ENCODE data around the gene KCNK6. TPM values are rescaled to one million over a fixed set of nuclear protein-coding genes. Genes with fewer than 3 reads are reported as not detected.

KCNK6 gene
- total and polyA plus RNA-seq, 10 of the 15 experiments (the other 5 are each of a cell fraction or from before 2014, with no cell fraction given), result 0.04 to 1.4 (median 1.1) TPM

DNA sequence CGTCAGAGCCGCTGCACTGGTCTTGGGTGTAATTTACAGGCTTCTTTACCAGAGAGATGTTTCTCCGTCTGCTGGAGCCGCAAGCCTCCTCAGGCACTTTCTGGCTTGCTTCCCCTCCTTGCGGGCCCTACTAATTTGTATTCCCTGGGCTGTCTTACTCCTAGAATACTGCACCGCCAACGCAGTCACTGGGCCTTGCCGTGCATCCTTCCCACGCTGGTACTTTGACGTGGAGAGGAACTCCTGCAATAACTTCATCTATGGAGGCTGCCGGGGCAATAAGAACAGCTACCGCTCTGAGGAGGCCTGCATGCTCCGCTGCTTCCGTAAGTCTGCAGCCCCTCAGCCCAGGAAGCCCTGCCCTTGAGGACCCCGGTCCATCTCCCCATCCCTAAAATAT is 29.7 kb upstream of the KCNK6 start:
- ChIA-PET RAD21 (ENCODE audit: unreplicated experiment) (no interaction called here), POLR2A (no interaction called here), SMC1A (ENCODE audit: uncharacterized antibody, unreplicated experiment) (no interaction called here), CTCF (no interaction called here)
- no peak for FAIRE-seq
- no peaks in the 10 kb centered on the region for H3K27me3 ChIP-seq (replicated peaks in 1 of 2; ENCODE audit: control insufficient read depth in 2 of 2, insufficient read depth in 2 of 2, low read length in 1 of 2)
- no peak overlapping the region for H3K4me3 ChIP-seq
- WGBS (ENCODE audit: insufficient coverage, insufficient replicate concordance, low lambda C conversion rate, missing lambda C conversion rate), result 67% methylated on average over 14 of the region's 15 CpGs
- no peaks in the 10 kb centered on the region for H4K20me1 ChIP-seq (ENCODE audit: control insufficient read depth, insufficient read depth)
- intact Hi-C loops (cut with micrococcal nuclease; ENCODE audit: unreplicated experiment) (no loop called here), in situ Hi-C loops (cut with MboI) (no loop called here)
- no peak for ATAC-seq
- no peak overlapping the region for H3K4me2 ChIP-seq (ENCODE audit: control insufficient read depth, insufficient read depth)
- BruUV-seq (replicated peaks), result no TSS peak
- H3K4me1 ChIP-seq (ENCODE audit: control insufficient read depth, insufficient read depth, low read length), result peaks cover 1% of the 10 kb centered on the region
- H3K27ac ChIP-seq (ENCODE audit: control insufficient read depth, insufficient read depth), result no peak overlapping the region
- H2AFZ ChIP-seq (ENCODE audit: control insufficient read depth, low read depth, low read length), result no peak overlapping the region
- no peaks in the 10 kb centered on the region for H3K9me3 ChIP-seq (replicated peaks; ENCODE audit: control insufficient read depth, insufficient read depth, low read length)
- H3K9ac ChIP-seq (ENCODE audit: control insufficient read depth, insufficient read depth, low read length), result no peak overlapping the region
- no peaks in the 10 kb centered on the region for H3K36me3 ChIP-seq (ENCODE audit: control insufficient read depth in 2 of 2, insufficient read depth in 2 of 2, low read length in 1 of 2)
- H3K79me2 ChIP-seq (ENCODE audit: control insufficient read depth, insufficient read depth, low read length), result no peaks in the 10 kb centered on the region
- DNase-seq (ENCODE audit: low read depth, low spot score), result no peak
- no peak for TF ChIP-seq TCF12 (IDR thresholded peaks at IDR 0.05; ENCODE audit: low read depth, low read length)
- TF ChIP-seq MTA2 (IDR thresholded peaks at IDR 0.05; ENCODE audit: low read depth), result no peak
- no peak for TF ChIP-seq SMC3 (IDR thresholded peaks at IDR 0.05; ENCODE audit: borderline replicate concordance, low read length)
- no peak for TF ChIP-seq ESRRA (IDR thresholded peaks at IDR 0.05; ENCODE audit: low read length)
- no peak for TF ChIP-seq CHD2 (IDR thresholded peaks at IDR 0.05; ENCODE audit: borderline replicate concordance, low read depth, low read length)
- TF ChIP-seq TCF7 (IDR thresholded peaks at IDR 0.05; ENCODE audit: borderline replicate concordance), result no peak
- TF ChIP-seq, protein P1, sequence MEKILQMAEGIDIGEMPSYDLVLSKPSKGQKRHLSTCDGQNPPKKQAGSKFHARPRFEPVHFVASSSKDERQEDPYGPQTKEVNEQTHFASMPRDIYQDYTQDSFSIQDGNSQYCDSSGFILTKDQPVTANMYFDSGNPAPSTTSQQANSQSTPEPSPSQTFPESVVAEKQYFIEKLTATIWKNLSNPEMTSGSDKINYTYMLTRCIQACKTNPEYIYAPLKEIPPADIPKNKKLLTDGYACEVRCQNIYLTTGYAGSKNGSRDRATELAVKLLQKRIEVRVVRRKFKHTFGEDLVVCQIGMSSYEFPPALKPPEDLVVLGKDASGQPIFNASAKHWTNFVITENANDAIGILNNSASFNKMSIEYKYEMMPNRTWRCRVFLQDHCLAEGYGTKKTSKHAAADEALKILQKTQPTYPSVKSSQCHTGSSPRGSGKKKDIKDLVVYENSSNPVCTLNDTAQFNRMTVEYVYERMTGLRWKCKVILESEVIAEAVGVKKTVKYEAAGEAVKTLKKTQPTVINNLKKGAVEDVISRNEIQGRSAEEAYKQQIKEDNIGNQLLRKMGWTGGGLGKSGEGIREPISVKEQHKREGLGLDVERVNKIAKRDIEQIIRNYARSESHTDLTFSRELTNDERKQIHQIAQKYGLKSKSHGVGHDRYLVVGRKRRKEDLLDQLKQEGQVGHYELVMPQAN (conservative IDR thresholded peaks at IDR 0.05), result no peak
- TF ChIP-seq, protein P2, sequence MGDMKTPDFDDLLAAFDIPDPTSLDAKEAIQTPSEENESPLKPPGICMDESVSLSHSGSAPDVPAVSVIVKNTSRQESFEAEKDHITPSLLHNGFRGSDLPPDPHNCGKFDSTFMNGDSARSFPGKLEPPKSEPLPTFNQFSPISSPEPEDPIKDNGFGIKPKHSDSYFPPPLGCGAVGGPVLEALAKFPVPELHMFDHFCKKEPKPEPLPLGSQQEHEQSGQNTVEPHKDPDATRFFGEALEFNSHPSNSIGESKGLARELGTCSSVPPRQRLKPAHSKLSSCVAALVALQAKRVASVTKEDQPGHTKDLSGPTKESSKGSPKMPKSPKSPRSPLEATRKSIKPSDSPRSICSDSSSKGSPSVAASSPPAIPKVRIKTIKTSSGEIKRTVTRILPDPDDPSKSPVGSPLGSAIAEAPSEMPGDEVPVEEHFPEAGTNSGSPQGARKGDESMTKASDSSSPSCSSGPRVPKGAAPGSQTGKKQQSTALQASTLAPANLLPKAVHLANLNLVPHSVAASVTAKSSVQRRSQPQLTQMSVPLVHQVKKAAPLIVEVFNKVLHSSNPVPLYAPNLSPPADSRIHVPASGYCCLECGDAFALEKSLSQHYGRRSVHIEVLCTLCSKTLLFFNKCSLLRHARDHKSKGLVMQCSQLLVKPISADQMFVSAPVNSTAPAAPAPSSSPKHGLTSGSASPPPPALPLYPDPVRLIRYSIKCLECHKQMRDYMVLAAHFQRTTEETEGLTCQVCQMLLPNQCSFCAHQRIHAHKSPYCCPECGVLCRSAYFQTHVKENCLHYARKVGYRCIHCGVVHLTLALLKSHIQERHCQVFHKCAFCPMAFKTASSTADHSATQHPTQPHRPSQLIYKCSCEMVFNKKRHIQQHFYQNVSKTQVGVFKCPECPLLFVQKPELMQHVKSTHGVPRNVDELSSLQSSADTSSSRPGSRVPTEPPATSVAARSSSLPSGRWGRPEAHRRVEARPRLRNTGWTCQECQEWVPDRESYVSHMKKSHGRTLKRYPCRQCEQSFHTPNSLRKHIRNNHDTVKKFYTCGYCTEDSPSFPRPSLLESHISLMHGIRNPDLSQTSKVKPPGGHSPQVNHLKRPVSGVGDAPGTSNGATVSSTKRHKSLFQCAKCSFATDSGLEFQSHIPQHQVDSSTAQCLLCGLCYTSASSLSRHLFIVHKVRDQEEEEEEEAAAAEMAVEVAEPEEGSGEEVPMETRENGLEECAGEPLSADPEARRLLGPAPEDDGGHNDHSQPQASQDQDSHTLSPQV (IDR thresholded peaks at IDR 0.05), result no peak
- TF ChIP-seq POLR2A (IDR thresholded peaks at IDR 0.05; ENCODE audit: low read depth, low read length), result no peak
- no peak for TF ChIP-seq STAT3 (IDR thresholded peaks at IDR 0.05; ENCODE audit: low read depth, low read length)
- TF ChIP-seq SMAD1 (IDR thresholded peaks at IDR 0.05; ENCODE audit: low read depth, partially characterized antibody), result no peak
- no peak for TF ChIP-seq IKZF2 (IDR thresholded peaks at IDR 0.05)
- no peak for TF ChIP-seq KLF5 (IDR thresholded peaks at IDR 0.05; ENCODE audit: partially characterized antibody)
- TF ChIP-seq, protein P3, sequence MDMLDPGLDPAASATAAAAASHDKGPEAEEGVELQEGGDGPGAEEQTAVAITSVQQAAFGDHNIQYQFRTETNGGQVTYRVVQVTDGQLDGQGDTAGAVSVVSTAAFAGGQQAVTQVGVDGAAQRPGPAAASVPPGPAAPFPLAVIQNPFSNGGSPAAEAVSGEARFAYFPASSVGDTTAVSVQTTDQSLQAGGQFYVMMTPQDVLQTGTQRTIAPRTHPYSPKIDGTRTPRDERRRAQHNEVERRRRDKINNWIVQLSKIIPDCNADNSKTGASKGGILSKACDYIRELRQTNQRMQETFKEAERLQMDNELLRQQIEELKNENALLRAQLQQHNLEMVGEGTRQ (IDR thresholded peaks at IDR 0.05; ENCODE audit: borderline replicate concordance, low read depth, low read length), result no peak
- no peak for TF ChIP-seq PAX8 (IDR thresholded peaks at IDR 0.05)
- no peak for TF ChIP-seq HDAC6 (IDR thresholded peaks at IDR 0.05; ENCODE audit: unreplicated experiment)
- TF ChIP-seq SUPT20H (IDR thresholded peaks at IDR 0.05; ENCODE audit: borderline replicate concordance, control insufficient read depth, low read depth, low read length), result no peak
